Measurements from ENCODE around the gene UQCRHL.
A peak's percentile ranks its signal among the peaks of the same experiment; 100 is the strongest.
"Not testable (repeated sequence)": the region's sequence is repeated elsewhere in the genome, so short reads cannot be mapped to it uniquely, and the experiment has no call there.

UQCRHL gene

DNA sequence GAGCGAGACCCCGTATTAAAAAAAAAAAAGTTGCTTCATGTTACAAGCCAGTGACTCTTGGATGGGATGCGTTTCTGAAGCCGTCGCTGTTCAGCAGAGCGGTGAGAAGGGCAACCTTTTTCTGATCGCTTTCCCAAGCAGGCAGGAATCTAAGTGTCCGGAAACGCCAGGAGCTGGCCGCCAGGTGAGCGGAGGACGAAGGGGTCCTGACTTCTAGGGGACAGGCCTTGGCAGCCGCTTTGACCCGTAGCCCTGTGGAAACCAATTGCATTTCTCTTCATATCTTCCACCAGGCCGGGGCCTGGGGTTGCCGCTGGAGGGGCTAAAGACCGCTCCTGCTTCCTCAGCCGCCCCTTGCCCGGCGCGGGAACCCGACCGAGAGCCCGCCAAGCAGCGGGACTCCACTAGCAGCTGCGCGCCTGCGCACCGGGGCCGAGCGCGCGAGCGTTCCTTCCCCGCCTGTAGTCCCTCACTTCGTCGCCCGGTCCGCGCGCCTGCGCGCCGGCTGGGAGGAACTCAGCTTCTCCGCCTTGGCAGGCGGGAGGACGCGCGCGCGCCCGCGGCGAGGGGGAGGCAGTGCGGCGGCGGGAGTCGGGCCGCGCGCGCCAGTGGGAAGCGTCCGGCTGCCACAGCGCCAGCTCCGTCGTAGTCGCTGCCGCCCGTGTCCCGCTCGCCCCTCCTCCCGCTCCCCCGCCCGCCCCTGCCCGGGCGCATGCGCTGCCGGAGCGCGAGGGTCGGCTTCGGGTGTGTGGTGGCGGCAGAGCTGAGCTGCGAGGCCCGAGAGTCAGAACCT is 39.8 kb upstream of the UQCRHL start, which contains the start of gene SPEN:
Gene SPEN, plus strand, starts transcription at position 608 of the 793 bp plus-strand sequence. CDS start 361 bp downstream, outside the sequence.
- ChIA-PET CTCF (interaction anchor here (0.9 to 1.6 kb wide), 2 partner anchors 30 to 56 kb away, joined by 3 to 7 read pairs; no protein-coding TSS in a partner anchor), POLR2A (interaction anchor here (0.6 to 11.2 kb wide), 21 partner anchors 10 to 268 kb away, joined by 3 to 187 read pairs (median 5); partner anchors contain the start of genes UQCRHL and ZBTB17)
- TF ChIP-seq SUZ12 (IDR thresholded peaks at IDR 0.05), result no peak
- peak; percentile 45; the same call in 1 of the 2 replicates for TF ChIP-seq L3MBTL2 (conservative IDR thresholded peaks at IDR 0.05)
- TF ChIP-seq FOXA1 (IDR thresholded peaks at IDR 0.05), result no peak
- no peak for TF ChIP-seq ARNT (IDR thresholded peaks at IDR 0.05)
- no peak for TF ChIP-seq SP1 (IDR thresholded peaks at IDR 0.05)
- no peak for TF ChIP-seq BHLHE40 (IDR thresholded peaks at IDR 0.05; ENCODE audit: borderline replicate concordance)
- no peak for TF ChIP-seq CTBP1 (IDR thresholded peaks at IDR 0.05; ENCODE audit: borderline replicate concordance)
- TF ChIP-seq ZNF384 (IDR thresholded peaks at IDR 0.05), result peak; percentile 92
- TF ChIP-seq LEF1 (IDR thresholded peaks at IDR 0.05; ENCODE audit: borderline replicate concordance), result no peak
- TF ChIP-seq, protein P1, sequence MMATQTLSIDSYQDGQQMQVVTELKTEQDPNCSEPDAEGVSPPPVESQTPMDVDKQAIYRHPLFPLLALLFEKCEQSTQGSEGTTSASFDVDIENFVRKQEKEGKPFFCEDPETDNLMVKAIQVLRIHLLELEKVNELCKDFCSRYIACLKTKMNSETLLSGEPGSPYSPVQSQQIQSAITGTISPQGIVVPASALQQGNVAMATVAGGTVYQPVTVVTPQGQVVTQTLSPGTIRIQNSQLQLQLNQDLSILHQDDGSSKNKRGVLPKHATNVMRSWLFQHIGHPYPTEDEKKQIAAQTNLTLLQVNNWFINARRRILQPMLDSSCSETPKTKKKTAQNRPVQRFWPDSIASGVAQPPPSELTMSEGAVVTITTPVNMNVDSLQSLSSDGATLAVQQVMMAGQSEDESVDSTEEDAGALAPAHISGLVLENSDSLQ (IDR thresholded peaks at IDR 0.05), result no peak
- no peak for TF ChIP-seq HDGF (IDR thresholded peaks at IDR 0.05; ENCODE audit: borderline replicate concordance)
- DNase-seq (ENCODE audit: extremely low spot score), result peak; percentile 86

DNA sequence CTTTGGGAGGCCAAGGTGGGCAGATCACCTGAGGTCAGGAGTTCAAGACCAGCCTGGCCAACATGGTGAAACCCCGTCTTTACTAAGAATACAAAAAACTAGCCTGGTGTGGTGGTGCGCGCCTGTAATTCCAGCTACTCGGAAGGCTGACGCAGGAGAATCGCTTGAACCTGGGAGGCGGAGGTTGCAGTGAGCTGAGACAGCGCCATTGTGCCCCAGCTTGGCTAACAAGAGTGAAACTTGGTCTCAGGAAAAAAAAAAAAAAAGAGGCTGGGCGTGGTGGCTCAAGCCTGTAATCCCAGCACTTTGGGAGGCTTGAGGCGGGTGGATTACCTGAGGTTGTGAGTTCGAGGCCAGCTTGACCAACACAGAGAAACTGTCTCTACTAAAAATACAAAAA is 38.6 kb upstream of the UQCRHL start:
- DNase-seq (ENCODE audit: extremely low spot score), result not testable (repeated sequence)
- POLR2A ChIA-PET, result interaction anchor here (3.0 to 11.2 kb wide), 3 partner anchors 8 to 31 kb away, joined by 15 to 187 read pairs (median 68); no protein-coding TSS in a partner anchor
- CTCF ChIA-PET, result interaction anchor here (0.6 kb wide), 1 partner anchor 504 kb away, joined by 3 read pairs; no protein-coding TSS in a partner anchor
- peak; percentile 81 for TF ChIP-seq ZNF384 (IDR thresholded peaks at IDR 0.05)

DNA sequence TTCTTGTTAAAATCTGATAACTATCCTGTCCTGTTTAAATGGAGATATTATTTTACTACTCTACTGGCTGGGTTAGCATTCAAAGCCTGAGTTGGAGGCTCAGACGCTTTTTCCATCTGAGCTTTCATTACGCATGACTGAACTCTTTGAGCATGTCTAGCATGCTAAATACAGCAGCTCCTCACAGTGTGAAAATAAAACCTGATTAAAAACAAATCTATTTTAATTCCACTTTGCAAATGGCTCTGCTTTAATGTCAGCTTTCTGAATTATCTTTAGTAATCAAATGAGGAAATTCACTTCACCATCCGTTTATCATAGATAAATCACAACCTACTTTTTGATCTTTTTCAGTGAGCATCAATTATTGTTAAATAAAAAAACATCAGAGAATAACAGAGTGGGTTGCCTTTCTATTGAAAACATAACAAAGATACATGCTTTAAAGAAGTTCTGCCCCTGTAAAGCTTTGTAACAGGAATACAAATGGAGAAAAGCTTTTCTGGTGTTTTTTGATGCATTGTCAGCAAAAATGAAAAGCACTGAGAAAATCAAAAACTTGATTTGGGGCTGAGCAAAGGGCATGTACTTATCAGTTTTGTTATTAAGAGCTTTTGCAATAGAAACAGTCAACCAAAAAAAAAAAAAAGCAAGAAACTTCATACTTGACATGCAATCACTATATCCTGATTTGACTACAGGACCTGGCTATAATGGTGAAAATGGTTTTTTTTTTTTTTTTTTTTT is 36.5 kb upstream of the UQCRHL start:
- POLR2A ChIA-PET, result interaction anchor here (0.6 to 11.2 kb wide), 6 partner anchors 8 to 63 kb away, joined by 3 to 187 read pairs (median 4); no protein-coding TSS in a partner anchor
- DNase-seq (ENCODE audit: extremely low spot score), result no peak
- CTCF ChIA-PET, result interaction anchor here (0.7 to 1.1 kb wide), 2 partner anchors 28 to 209 kb away, joined by 3 to 7 read pairs; no protein-coding TSS in a partner anchor
- TF ChIP-seq TARDBP (IDR thresholded peaks at IDR 0.05), result no peak
- no peak for TF ChIP-seq FOXK2 (IDR thresholded peaks at IDR 0.05)
- peak; percentile 66 for TF ChIP-seq ZNF384 (IDR thresholded peaks at IDR 0.05)

DNA sequence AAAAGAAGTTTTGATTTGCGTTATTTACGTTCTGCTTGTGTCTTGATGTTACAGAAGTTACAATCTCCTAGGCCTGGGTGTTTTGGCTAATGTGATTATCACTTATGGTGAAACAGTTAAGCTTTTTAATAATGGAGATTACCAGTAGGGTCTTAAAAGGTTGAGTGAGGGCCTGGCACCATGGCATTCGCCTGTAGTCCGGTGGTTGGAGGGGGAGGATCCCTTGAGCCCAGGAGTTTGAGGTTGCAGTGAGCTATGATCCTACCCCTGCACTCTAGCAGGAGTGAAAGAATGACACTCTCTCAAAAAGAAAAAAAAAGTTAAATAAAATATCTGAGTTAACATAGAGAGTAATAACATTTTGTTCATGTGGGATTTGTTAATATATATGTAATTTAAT is 31.3 kb upstream of the UQCRHL start:
- CTCF ChIA-PET, result interaction anchor here (0.6 to 1.4 kb wide), 3 partner anchors 12 to 56 kb away, joined by 3 to 4 read pairs (median 3); no protein-coding TSS in a partner anchor
- DNase-seq (ENCODE audit: extremely low spot score), result no peak
- POLR2A ChIA-PET, result interaction anchor here (4.4 kb wide), 1 partner anchor 10 kb away, joined by 68 read pairs; the partner anchor contains the start of gene SPEN
- TF ChIP-seq ZNF384 (IDR thresholded peaks at IDR 0.05) (no peak), L3MBTL2 (conservative IDR thresholded peaks at IDR 0.05) (no peak), CTBP1 (IDR thresholded peaks at IDR 0.05; ENCODE audit: borderline replicate concordance) (no peak), FOXA1 (IDR thresholded peaks at IDR 0.05) (no peak), FOXK2 (IDR thresholded peaks at IDR 0.05) (no peak), ARNT (IDR thresholded peaks at IDR 0.05) (no peak), NFRKB (IDR thresholded peaks at IDR 0.05) (no peak), SUZ12 (IDR thresholded peaks at IDR 0.05) (no peak), TARDBP (IDR thresholded peaks at IDR 0.05) (no peak), HDGF (IDR thresholded peaks at IDR 0.05; ENCODE audit: borderline replicate concordance) (no peak), SP1 (IDR thresholded peaks at IDR 0.05) (no peak), BHLHE40 (IDR thresholded peaks at IDR 0.05; ENCODE audit: borderline replicate concordance) (no peak), ELF4 (IDR thresholded peaks at IDR 0.05) (no peak), LEF1 (IDR thresholded peaks at IDR 0.05; ENCODE audit: borderline replicate concordance) (no peak), FOXM1 (IDR thresholded peaks at IDR 0.05; ENCODE audit: borderline replicate concordance) (no peak)
- TF ChIP-seq, protein P1 (IDR thresholded peaks at IDR 0.05), result no peak

DNA sequence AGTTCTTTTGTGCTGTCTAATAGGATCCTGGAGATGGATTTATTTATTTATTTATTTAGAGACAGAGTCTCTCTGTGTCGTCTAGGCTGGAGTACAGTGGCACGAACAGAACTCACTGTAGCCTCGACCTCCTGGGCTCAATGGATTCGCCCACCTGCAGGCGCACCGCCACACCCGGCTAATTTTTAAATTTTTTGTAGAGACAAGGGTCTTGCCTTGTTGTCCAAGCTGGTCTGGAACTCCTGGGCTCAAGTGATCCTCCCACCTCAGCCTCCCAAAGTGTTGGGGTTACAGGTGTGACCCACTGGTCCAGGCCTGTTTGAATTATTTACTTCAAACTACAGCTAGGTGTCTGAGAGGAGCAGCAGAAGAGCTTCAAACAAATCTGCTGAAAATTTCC is 30.5 kb upstream of the UQCRHL start:
- DNase-seq (ENCODE audit: extremely low spot score), result no peak
- TF ChIP-seq LEF1 (IDR thresholded peaks at IDR 0.05; ENCODE audit: borderline replicate concordance), result no peak
- CTCF ChIA-PET, result interaction anchor here (0.8 to 1.4 kb wide), 3 partner anchors 12 to 34 kb away, joined by 3 to 6 read pairs (median 4); no protein-coding TSS in a partner anchor
- POLR2A ChIA-PET, result interaction anchor here (1.1 to 4.4 kb wide), 2 partner anchors 11 to 21 kb away, joined by 3 to 68 read pairs; partner anchors contain the start of gene SPEN

DNA sequence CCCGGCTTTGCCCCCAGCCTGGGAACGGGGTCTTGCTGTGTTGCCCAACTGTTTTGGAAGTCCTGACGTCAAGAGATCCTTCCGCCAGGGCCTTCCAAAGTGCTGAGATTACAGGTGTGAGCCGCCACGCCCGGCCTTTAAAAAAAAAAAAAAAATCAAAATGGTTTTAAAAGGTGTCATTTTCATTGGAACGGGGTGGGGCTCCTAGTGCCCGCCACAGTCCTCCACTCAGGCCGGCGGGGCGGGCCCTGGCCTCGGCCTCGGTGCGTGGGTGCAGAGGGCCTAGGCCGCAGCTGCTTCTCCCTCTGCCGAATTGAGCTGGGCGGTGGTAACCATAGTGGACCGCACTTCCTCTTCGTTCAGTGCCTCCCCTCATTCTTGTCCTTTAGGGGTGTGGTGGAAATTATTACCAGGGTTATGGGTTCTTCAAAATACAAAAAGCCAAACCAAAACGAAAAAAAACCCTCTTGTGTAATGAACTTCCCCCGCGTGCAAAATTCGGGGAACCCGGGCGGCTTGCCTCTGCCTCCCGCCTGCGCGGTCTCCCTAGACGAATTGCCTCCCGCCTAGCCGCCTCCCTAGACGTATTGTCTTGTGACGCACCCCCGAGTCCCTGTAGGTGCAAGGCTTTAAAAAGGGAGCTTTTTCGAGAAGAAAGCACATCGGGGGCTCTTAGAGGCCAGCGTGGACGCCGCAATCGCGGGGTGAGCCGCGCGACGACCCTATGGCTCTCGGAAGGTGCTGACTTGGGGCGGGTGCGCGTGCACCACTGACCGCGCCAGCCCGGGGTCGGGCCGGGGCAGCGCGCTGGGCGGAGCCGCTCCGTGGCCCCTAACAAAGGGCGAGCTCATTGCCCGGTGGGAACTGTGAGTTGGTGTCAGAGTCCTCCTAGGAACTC is 29.6 kb upstream of the UQCRHL start:
- POLR2A ChIA-PET, result interaction anchor here (0.7 to 4.4 kb wide), 10 partner anchors 8 to 46 kb away, joined by 3 to 68 read pairs (median 4); partner anchors contain the start of gene SPEN
- CTCF ChIA-PET, result interaction anchor here (0.5 to 1.1 kb wide), 3 partner anchors 22 to 127 kb away, joined by 3 to 11 read pairs (median 6); no protein-coding TSS in a partner anchor
- no peak for TF ChIP-seq SUZ12 (IDR thresholded peaks at IDR 0.05)
- DNase-seq (ENCODE audit: extremely low spot score), result no peak
